Astrocyte of the hippocampus (primary cell): ENCODE measurements around the gene PCYT2.
"Not testable (repeated sequence)": the region's sequence is repeated elsewhere in the genome, so short reads cannot be mapped to it uniquely, and the experiment has no call there.

Experiments
- DNase-seq: peaks from one replicate; pipeline ENCODE4 v3.0.0; 2011; ENCODE audit warnings: low read depth, low spot score

Gene PCYT2

GRCh38 chr17:81911277-81911961 lies at the start of gene PCYT2:
Gene PCYT2 (minus strand): TSS chr17:81911399. CDS start chr17:81911355, 44 bp downstream.
- DNase-seq: peak; percentile 93

DNA sequence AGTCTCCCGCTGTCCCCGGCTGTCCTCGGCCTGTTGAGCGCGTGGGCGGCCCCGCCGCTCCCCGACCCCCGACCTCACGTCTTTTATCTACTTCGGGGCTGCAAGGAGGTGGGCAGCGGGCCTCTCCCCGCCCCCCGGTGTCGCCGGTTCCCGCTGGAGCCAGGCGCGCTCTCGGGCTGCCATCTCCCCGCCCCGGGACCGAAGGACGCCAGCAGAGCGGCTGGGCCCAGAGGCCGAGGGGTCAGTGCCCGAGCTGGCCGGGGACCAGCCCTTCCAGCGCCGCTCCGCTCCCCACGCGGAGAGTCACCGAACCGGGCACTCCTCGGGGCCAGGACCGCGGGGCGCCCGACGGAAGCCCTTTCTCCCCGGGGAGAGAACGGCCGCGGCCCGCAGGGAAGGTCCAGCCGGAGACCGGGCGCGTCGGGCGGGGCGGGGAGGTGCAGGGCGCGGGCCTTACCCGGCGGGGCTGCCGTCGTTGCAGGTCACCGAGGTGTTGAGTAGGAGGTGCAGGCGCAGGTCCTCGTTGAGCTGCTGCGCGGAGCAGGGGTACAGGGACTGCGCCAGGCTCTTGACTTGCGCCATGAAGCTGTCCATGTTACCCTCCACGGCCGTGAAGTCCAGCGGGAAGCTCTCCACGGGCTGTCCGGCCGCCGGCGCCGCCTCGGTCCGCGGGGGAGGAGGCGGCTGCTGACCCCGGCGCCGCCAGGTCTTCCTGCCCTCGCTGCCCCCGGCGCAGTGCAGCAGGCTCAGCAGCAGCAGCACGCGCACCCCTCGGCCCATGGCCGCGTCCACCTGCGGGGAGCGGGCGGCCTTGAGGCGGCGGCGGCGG lies 49.1 kb upstream of the PCYT2 start:
- DNase-seq: peak; percentile 26

- peak; percentile 82 for DNase-seq
These were observed 48.3 kb upstream of the PCYT2 start for GRCh38 chr17:81959362-81960129.

DNA sequence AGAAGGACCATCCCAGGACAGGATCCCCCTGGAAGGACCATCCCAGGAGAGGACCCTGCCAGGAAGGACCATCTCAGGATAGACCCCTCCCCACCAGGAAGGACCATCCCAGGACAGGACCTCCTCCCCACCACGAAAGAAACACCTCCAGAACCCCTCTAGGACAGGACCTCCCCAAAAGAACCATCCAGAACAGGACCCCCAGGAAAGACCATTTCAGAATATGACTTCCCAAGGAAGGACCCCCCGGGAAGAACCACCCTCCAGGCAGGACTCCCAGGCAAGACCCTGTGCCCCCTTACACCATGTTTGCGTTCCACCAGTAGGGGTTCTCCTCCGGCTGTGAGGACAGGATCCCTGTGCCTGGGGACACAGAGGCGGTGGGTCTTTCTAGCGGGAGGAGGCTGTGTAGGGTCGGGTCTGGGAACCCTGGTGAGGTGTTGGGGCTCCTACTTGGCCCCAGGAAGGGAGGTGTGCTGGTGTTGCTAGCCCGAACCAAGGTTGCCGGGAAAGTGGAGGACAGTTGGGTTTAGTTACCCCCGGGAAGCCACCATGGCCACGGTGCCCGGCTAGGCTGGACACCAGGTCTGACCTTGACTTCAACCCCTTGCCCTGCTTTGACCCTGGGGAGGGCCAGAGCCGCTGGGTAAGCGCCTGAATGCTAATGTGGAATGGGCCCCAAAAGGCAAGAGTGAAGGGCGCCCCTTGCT lies 47.6 kb upstream of the PCYT2 start:
- DNase-seq: no peak

DNA sequence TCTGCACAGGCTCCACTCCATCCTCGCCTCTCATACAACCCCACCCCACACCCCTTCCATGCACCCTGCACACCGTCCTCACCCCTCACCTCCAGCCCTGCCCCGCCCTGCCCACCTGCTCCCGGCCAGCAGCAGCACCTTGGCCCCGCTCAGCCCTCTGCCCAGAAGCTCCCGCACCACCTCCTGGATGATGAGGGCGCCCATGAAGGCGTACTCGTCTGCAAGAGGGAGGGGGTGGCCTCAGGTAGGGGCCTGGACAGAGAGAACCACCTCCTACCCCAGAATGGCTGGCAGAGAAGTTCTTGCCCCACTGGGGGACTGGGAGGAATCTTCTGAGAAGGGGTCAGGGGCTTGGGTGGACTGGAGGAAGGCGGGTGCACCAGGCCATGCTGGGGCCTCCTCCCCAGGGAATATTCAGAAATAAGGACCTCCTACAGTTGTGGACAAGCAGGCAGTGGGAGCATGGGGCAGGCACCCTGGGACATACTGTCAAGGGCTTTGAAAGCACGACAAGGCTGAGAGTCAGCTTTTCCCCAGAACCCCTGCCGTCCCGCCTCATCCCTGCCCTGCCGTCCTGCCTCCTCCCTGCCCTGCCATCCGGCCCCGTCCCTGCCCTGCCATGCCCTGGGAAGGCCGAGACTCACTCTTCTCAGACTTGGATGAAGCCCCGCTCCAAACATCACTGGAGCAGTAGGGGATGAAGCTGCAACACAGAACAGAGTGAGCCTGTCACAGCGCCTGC lies 46.7 kb upstream of the PCYT2 start:
- DNase-seq: no peak

DNA sequence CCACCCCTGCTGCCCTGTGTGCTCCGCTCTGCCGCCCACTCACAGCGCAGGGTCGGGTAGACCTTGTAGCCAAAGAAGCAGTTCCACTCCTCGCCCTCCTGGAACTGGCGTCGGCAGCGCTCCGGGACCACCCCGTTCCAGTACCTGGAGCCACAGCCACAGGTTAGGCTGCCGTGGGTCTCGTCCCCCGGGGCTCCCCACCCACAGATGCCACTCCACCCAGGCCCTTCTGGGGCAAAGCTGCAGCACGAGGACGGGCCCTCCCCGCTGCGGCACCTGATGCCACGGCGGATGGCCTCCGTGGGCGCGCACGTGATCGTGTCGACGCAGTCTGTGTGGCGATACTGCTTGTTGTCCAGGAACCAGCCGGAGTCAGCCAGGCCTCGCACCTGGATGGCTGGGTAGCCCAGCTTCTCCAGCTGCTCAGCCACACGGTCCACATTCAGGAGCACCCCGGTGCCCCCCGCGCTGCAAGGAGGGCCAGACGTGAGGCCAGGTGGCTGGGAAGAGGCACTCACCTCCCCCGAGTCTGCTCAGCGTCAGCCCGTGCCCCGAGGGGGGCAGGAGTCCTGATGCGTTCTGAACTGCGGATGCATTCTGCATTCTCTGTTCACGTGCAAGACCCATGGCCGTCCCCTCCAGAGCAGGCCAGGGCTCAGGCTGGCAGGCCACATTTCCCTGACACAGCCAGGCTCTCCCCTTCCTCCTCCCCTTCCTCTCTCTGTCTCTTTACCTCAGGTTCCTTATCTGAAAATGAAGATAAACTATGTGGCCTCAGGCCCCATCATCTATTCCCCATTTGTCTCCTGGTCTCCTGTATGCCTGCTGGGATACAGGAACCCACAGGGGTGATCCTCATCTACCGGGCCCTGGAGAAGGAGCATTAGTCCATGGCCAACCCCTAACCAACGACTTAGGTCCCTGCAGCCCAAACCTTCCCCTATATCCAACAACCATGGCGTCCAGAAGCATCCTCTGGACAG lies 45.7 kb upstream of the PCYT2 start:
- no peak for DNase-seq

GRCh38 chr17:81955756-81956544 lies 44.8 kb upstream of the PCYT2 start:
- DNase-seq: no peak

- DNase-seq: no peak
These were observed 44.0 kb upstream of the PCYT2 start for GRCh38 chr17:81955058-81955681.

GRCh38 chr17:81954131-81955057 lies 43.2 kb upstream of the PCYT2 start:
- no peak for DNase-seq

- not testable (repeated sequence) for DNase-seq
These were observed 42.2 kb upstream of the PCYT2 start for GRCh38 chr17:81953443-81953842.

DNA sequence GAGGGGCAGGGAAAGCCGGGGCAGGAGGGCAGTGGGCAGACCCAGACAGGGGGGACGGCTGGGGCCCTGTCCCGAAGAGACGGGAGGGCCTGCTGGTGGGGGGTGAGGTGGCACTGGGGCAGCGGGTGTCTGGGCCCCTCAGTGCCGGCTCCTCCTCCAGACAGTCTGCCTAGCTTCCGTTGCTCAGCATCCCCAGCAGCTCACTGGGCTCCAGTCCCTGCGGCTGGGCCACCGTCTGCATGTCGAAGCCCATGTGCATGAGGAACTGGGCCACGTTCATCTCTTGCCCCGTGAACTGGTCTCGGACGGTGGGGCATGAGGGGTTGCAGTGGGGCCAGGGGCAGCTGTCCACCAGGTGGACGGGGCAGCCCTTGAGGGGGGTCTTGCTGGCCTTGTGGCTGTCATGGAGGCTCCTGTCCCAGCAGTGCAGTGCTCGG lies 41.6 kb upstream of the PCYT2 start:
- no peak for DNase-seq

- DNase-seq: no peak
These were observed 40.8 kb upstream of the PCYT2 start for GRCh38 chr17:81951785-81952684.

GRCh38 chr17:81950501-81950900 lies 39.3 kb upstream of the PCYT2 start:
- no peak for DNase-seq

- DNase-seq: no peak
These were observed 37.6 kb upstream of the PCYT2 start for GRCh38 chr17:81948635-81949378.

GRCh38 chr17:81947189-81947588 lies 36.0 kb upstream of the PCYT2 start, which contains the start of gene MYADML2:
Gene MYADML2 (minus strand): TSS chr17:81947233. CDS start chr17:81941741, 5,492 bp downstream.
- DNase-seq: no peak
